Measurements from ENCODE around the gene TMEM60. TPM values are rescaled to one million over a fixed set of nuclear protein-coding genes. Genes with fewer than 3 reads are reported as not detected.
"Not testable (repeated sequence)": the region's sequence is repeated elsewhere in the genome, so short reads cannot be mapped to it uniquely, and the experiment has no call there.

Gene TMEM60, protein sequence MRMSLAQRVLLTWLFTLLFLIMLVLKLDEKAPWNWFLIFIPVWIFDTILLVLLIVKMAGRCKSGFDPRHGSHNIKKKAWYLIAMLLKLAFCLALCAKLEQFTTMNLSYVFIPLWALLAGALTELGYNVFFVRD
- total RNA-seq: 9.2 and 10.2 TPM in 2 replicates

DNA sequence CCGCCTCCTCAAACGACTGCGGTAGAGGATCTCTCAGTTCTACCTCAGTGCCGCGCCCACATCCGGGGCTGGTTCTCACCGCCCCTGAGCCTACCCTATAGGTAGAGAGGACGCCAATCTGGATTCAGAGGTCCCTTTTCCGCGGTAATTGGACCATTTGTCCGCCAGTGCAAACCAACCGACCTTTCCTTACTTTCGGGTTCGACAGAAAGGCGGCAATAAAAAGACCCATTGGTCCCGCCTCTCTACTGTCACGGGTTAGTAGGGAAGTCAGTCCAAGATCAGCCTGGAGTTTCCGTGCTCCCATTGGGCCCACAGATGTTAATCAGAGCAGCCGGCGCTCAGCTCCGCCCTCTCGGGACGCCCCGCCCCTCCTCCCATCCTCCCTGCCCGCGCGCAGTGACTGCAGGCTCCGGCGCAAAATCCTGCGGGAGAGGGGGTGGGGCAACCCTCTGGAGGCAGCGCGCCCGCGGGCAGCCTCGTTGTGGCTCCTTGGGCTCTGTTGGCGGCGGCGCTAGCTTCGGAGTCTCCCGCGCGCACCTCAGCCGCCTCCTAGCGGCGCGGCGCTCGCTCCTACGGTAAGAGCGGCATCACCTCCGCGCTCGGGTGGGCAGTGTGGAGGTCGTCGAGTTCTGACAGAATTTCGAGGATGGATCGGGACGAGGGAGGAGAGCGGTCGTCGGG, at the start of gene TMEM60, which contains the start of gene PHTF2:
Gene TMEM60 (minus strand): TSS at position 41 of the 684 bp plus-strand sequence. CDS start 4,061 bp downstream, outside the sequence.
Gene PHTF2 (plus strand): TSS at position 380 of the 684 bp plus-strand sequence.
- peak; percentile 99 for DNase-seq (ENCODE audit: low read depth, low spot score)

DNA sequence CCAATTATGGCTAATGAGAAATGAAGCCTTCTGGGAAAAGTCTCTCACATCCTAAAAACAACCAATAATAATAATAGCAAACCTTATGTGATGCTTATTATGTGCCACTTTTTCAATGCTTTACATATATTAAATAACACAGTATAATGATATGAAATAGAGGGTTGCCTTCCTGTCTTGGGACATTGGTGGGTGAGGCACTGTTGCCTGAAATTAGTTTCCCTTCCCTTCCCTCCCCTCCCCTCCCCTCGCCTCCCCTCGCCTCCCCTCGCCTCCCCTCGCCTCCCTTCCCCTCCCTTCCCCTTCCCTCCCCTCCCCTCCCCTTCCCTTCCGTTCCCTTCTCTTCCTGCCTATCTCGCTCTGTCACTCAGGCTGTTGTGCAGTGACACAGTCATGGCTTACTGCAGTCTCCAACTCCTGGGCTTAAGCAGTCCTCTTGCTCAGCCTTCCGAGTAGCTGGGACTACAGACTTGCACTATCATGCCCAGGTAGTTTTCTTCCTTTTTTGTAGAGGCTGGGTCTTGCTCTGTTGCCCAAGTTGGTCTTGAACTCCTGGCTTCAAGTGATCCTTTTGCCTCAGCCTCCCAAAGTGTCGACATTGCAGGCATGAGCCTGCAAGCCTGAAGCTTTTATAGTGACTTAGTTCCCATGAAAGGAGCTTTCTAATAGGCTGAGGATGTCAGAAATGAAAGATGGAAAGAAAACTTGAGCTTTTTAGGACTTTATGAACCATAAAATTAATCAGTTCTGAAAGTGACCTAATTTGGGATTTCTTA, 48.3 kb upstream of the TMEM60 start:
- no peak for DNase-seq (ENCODE audit: low read depth, low spot score)

- DNase-seq (ENCODE audit: low read depth, low spot score): no peak
These were observed 45.0 kb upstream of the TMEM60 start for GRCh38 chr7:77843194-77843593.

- no peak for DNase-seq (ENCODE audit: low read depth, low spot score)
These were observed 41.7 kb upstream of the TMEM60 start for GRCh38 chr7:77839919-77840318.

DNA sequence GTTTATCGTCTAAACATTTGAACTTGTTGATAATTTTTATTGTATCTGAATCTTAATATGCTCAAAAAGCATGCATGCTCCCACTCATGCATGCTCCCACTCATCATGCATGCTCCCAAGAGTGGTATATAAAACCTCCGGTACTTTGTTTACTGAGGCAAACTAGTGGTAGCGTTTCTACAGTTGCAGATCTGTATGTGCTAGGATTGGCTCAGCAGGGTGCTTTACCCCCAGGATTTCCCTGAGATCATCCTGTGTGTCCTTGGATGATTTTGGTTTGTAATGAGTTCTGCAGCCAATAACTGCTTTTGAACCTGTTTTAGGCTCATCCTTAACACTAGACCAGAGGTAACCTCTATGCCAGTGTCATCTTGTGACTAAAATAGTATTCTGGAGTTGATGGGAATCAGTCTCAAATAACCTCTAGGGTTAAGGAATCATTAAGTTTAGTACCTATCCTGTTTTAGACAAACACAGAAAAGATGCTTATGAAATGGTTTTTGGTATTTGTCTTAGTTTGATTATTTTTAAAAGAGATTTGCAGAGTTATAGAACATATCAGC, 40.8 kb upstream of the TMEM60 start:
- no peak for DNase-seq (ENCODE audit: low read depth, low spot score)

GRCh38 chr7:77837966-77838365, 39.7 kb upstream of the TMEM60 start:
- DNase-seq (ENCODE audit: low read depth, low spot score): no peak

- DNase-seq (ENCODE audit: low read depth, low spot score): no peak
These were observed 39.0 kb upstream of the TMEM60 start for GRCh38 chr7:77837275-77837674.

GRCh38 chr7:77836425-77836824, 38.2 kb upstream of the TMEM60 start:
- not testable (repeated sequence) for DNase-seq (ENCODE audit: low read depth, low spot score)

GRCh38 chr7:77833136-77833535, 34.9 kb upstream of the TMEM60 start:
- DNase-seq (ENCODE audit: low read depth, low spot score): no peak

DNA sequence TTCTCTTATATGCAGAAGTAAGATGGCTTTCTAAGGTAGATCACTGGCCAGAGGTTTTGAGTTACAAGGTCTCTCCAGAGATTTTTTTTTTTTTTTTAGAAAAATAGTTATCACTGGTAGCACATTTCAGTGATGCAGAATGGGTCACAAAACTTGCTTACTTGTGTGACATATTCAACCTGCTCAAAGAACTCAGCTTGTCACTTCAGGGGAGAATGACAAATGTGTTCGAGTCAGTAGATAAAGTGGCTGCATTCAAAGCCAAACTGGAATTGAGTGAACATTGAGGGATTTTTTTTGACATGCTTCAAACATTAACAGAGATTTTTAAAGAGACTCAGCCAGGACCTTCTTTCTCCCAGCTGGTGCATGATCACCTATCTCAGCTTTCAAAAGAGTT, 33.7 kb upstream of the TMEM60 start:
- no peak for DNase-seq (ENCODE audit: low read depth, low spot score)

- no peak for DNase-seq (ENCODE audit: low read depth, low spot score)
These were observed 33.2 kb upstream of the TMEM60 start for GRCh38 chr7:77831481-77831880.

DNA sequence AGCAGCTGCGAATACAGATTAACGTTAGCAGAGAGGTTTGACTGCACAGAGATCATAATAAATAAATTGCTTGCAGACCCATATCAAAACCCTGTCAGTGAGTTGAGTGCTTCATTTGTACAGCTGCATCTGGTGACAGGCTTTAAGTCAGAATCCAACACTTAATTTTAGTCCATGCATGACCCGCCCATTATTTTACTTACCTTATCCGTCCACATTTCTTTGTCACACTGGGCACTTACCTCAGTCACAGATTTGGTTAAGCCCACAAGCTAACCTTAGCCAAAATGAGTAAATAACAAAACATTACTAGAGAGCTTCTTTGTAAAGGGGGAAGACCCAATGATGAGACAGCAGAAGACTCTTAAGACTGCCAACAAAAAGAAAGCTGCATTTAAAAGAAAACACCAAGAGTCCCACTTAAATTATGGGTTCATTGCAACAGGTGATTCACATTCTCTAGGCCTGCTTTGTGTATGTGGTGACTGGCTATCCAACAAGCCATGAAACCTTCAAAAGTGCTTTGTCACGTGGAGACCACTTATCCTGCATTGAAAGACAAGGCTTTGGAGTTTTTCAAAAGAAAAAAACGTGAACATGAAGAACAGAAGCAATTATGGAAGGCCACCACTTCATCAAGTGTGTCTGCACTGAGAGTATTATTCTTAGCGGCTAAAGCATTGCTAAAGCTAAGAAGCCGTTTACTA, 32.6 kb upstream of the TMEM60 start:
- no peak for DNase-seq (ENCODE audit: low read depth, low spot score)

DNA sequence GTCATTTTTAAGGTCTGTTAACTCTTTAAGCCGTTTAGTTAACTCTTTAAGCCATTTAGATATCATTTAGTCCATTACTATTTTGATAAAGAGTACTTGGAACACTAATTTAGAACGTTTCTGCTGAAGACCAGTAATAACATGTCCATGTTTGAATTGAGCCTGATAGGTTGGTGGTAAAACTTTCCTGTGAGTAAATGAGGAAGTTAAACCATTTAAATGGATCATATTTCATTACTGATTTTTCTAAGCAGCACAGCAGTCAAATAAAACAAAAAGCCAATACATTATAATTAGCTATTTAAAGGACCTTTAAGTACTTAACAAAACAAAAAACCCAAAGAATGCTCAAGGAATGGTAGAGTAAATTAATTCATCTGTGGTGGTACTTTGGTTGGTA, 29.8 kb upstream of the TMEM60 start:
- no peak for DNase-seq (ENCODE audit: low read depth, low spot score)

- DNase-seq (ENCODE audit: low read depth, low spot score): no peak
These were observed 28.1 kb upstream of the TMEM60 start for GRCh38 chr7:77826300-77826699.

- no peak for DNase-seq (ENCODE audit: low read depth, low spot score)
These were observed 26.9 kb upstream of the TMEM60 start for GRCh38 chr7:77825131-77825530.

DNA sequence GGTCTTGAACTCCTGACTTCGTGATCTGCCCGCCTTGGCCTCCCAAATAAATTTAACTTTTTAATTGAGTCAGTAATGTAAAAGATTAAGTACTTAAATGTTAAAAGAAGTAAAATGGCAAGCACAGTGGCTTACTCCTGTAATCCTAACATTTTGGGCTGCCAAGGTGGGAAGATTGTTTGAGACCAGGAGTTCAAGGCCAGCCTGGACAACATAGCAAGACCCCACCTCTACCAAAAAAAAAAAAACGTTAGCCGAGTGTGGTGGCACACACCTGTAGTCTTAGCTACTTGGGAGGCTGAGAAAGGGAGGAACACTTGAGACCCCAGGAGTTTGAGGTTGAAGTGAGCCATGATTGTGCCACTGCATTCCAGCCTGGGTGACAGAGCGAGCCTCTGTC, 26.4 kb upstream of the TMEM60 start:
- DNase-seq (ENCODE audit: low read depth, low spot score): no peak

DNA sequence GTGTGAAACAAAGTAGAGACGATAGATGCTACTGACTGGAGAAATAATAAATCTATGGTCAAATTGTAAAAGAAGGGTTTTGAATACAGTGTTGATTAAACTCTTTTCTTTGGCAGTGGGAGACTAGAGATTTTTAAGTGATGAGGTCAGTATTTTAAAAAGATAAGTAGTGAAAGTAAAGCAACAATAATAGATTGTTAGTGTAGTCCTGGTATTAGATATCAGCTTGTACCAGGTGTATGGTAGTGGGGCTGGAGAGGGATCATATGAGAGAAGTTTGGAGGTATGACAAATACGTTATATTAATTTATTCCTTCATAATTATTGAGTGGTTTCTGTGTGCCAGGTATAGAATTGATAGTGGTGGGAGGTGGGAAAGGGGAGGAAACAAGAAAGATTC, 25.6 kb upstream of the TMEM60 start:
- no peak for DNase-seq (ENCODE audit: low read depth, low spot score)

DNA sequence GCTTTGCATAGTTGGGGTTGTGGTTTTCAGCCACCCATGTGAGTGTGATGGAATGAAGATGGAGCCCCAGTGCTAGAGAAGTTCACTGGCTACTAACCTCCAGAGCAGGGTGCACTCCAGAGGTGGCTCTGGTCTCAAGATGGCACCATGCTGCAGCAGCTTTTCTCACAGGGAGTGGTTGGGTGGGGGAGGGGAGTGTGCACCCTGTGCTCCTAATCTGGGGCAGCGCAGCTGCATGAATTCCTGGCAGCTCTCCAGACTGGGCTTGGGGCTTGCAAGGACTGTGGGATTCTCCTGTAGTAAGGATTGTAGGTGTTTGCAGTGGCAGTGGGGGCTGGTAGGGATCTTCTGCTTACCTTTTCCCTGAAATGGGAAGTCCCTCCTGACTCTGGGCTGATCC, 24.0 kb upstream of the TMEM60 start:
- no peak for DNase-seq (ENCODE audit: low read depth, low spot score)

DNA sequence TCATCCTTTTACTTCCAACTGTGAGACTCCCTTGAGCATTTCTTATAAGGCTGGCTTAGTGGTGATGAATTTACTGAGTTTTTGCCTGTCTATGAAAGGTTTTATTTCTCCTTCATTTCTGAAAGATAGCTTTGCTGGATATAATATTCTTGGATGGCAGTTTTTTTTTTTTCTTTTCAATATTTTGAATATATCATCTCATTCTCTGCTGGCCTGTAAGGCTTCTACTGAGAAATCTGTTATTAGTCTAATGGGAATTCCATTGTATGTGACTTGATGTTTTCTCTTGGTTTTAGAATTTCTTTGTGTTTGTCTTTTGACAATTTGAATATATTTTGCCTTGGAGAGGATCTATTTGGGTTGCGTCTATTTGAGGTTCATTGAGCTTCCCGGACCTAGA, 22.7 kb upstream of the TMEM60 start:
- no peak for DNase-seq (ENCODE audit: low read depth, low spot score)

DNA sequence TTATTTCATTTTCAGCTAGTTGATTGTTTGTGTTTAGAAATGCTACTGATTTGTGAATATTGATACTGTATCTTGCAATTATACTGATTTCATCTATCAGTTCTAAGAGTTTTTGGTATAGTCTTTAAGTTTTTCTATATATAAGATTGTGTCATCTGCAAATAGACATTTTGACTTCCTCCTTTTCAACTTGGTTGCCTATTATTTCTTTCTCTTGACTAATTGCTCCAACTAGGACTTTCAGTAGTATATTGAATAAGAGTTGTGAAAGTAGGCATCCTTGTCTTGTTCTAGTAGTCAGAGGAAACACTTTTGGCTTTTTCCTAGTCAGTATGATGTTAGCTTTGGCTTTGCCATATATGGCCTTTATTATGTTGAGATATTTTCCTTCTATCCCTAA, 20.8 kb upstream of the TMEM60 start:
- no peak for DNase-seq (ENCODE audit: low read depth, low spot score)

GRCh38 chr7:77813180-77813579, 14.9 kb upstream of the TMEM60 start:
- no peak for DNase-seq (ENCODE audit: low read depth, low spot score)

DNA sequence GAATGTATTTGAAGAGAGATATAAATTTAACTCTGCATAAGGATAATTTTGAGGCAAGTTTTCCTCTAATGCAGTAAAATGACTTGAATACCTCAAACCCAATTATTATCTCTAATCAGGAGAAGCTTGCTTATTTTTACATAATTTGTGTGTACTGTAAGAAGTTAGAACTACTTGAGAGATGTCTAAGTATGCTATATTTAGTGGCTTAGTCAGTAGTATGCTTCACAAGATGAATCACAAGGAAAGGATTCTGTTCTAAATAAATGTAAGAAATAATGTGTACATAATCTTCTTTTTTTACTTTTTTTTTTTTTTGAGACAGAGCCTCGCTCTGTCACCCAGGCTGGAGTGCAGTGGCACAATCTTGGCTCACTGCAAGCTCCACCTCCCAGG, 14.1 kb upstream of the TMEM60 start:
- no peak for DNase-seq (ENCODE audit: low read depth, low spot score)

Measured in pulmonary artery endothelial cell (primary cell).